Body of pancreas (tissue), 4 donors: Measurements from ENCODE around the gene CRACR2B. TPM values are rescaled to one million over a fixed set of nuclear protein-coding genes. Genes with fewer than 3 reads are reported as not detected.

ENCODE experiments used
- ATAC-seq: fragments of 150-250 bp; one replicate; pipeline ENCODE4 v1.9.1; 2016
- DNase-seq, 4 donors: peaks; one replicate each; pipeline ENCODE4 v3.0.0-alpha.2; 2019
- H3K27ac ChIP-seq, 4 donors: fragments of 200-600 bp; sonication (generic); 1 replicate in 3 of 4; 2 replicates in 1 of 4; pipeline versions ENCODE4 v1.5.1 to v1.6.1; 2016 to 2019; ENCODE audit warnings: mild to moderate bottlenecking in 1 of 4, mixed read lengths in 1 of 4, moderate library complexity in 1 of 4
- H3K27me3 ChIP-seq, 2 donors: fragments of 200-600 bp; sonication (generic); one replicate each; pipeline ENCODE4 v1.6.0; 2016; ENCODE audit warnings: mild to moderate bottlenecking in 1 of 2
- H3K36me3 ChIP-seq, 2 donors: fragments of 200-600 bp; sonication (generic); replicated peaks in 1 of 2; 2 replicates each; pipeline ENCODE4 v1.5.1; 2016; ENCODE audit warnings: low read depth in 2 of 2; ENCODE audit not compliant: insufficient read depth in 1 of 2
- H3K4me1 ChIP-seq: fragments of 200-600 bp; sonication (generic); one replicate; pipeline ENCODE4 v1.6.0; 2016
- H3K4me3 ChIP-seq, 2 donors: fragments of 200-600 bp; sonication (generic); 1 replicate in 1 of 2; 2 replicates in 1 of 2; pipeline ENCODE4 v1.5.1; 2016 to 2019
- H3K9me3 ChIP-seq, 3 donors: fragments of 200-600 bp; sonication (generic); 1 replicate in 2 of 3; 2 replicates in 1 of 3; pipeline ENCODE4 v1.5.1; 2016
- CTCF ChIP-seq, 7 experiments: fragments of 450-650 bp in 4 of 7; fragments of 200-600 bp in 3 of 7; sonication (generic) in 3 of 7; IDR thresholded peaks; one replicate each; pipeline ENCODE4 v1.5.1; 2016 to 2019; ENCODE audit warnings: antibody characterized with exemption in 7 of 7
- POLR2A ChIP-seq, 3 donors: fragments of 450-650 bp; IDR thresholded peaks; one replicate each; pipeline ENCODE4 v1.6.1; 2016; ENCODE audit warnings: antibody characterized with exemption in 3 of 3, mild to moderate bottlenecking in 2 of 3
- WGBS, 2 donors: methylation state at CpG; one replicate each; pipeline ENCODE4 v1.1.5; 2017; 5-methylcytosine and 5-hydroxymethylcytosine counted together
- intact Hi-C: fragments of 100-400 bp; cut with DNase I; formaldehyde crosslinking; loops from one replicate; pipeline ENCODE4 v1.15.1; 2023
- total RNA-seq, 2 donors: library from RNA; depleted of rRNA; stranded (reverse); fragments of >200 nt; gene quantifications; one replicate each; pipeline ENCODE4 v1.1.0, GENCODE V29; 2016

The CRACR2B gene
- total RNA-seq, 2 donors from 2014 or later: 134 to 368 TPM

GRCh38 chr11:836274-836673 lies 8.6 kb downstream of the CRACR2B start:
- H3K9me3 ChIP-seq: no peaks in the 10 kb centered on the region
- no peak for TF ChIP-seq POLR2A (IDR thresholded peaks at IDR 0.05)
- TF ChIP-seq CTCF (IDR thresholded peaks at IDR 0.05): peak in 1 of 7 experiments; percentile 5
- intact Hi-C loops: no loop called here
- H3K27ac ChIP-seq: peak overlapping the region; percentile 45 to 99 (median 98)
- 79% methylated on average over 11 of the region's 14 CpGs; no CpG with 5 or more reads in 1 of the 2 donors for WGBS, 2 donors
- peaks cover 0 to 20% of the 10 kb centered on the region in 2 donors for H3K36me3 ChIP-seq
- no peaks in the 10 kb centered on the region for H3K27me3 ChIP-seq
- H3K4me3 ChIP-seq: no peak overlapping the region
- ATAC-seq (no peak), DNase-seq (no peak)
- H3K4me1 ChIP-seq: peaks cover 86% of the 10 kb centered on the region

GRCh38 chr11:836700-837099 lies 9.0 kb downstream of the CRACR2B start:
- H3K36me3 ChIP-seq: peaks cover 0 to 20% of the 10 kb centered on the region in 2 donors
- H3K4me1 ChIP-seq: peaks cover 85% of the 10 kb centered on the region
- H3K4me3 ChIP-seq: no peak overlapping the region
- ATAC-seq (no peak), DNase-seq (no peak)
- no peaks in the 10 kb centered on the region for H3K27me3 ChIP-seq
- no peaks in the 10 kb centered on the region for H3K9me3 ChIP-seq
- WGBS, 2 donors: 72 to 93% methylated on average over 6 to 9 of the region's 9 CpGs
- H3K27ac ChIP-seq: peak overlapping the region; percentile 41 to 99 (median 98)
- intact Hi-C loops: no loop called here
- TF ChIP-seq CTCF (IDR thresholded peaks at IDR 0.05): no peak

GRCh38 chr11:837189-837989 lies 9.7 kb downstream of the CRACR2B start:
- H3K4me1 ChIP-seq: peaks cover 78% of the 10 kb centered on the region
- no peaks in the 10 kb centered on the region for H3K27me3 ChIP-seq
- intact Hi-C loops: no loop called here
- no peaks in the 10 kb centered on the region for H3K9me3 ChIP-seq
- ATAC-seq (no peak), DNase-seq (no peak)
- no peak for TF ChIP-seq POLR2A (IDR thresholded peaks at IDR 0.05)
- no peak for TF ChIP-seq CTCF (IDR thresholded peaks at IDR 0.05)
- H3K4me3 ChIP-seq: no peak overlapping the region
- H3K36me3 ChIP-seq: peaks cover 0 to 20% of the 10 kb centered on the region in 2 donors
- peak overlapping the region; percentile 41 to 99 (median 98) for H3K27ac ChIP-seq
- WGBS, 2 donors: 82% methylated on average over 11 to 22 of the region's 22 CpGs

- H3K9me3 ChIP-seq: no peaks in the 10 kb centered on the region
- H3K36me3 ChIP-seq: peaks cover 0 to 20% of the 10 kb centered on the region in 2 donors
- peaks cover 76% of the 10 kb centered on the region for H3K4me1 ChIP-seq
- TF ChIP-seq POLR2A (IDR thresholded peaks at IDR 0.05) (no peak), CTCF (IDR thresholded peaks at IDR 0.05) (no peak)
- no peaks in the 10 kb centered on the region for H3K27me3 ChIP-seq
- DNase-seq (no peak), ATAC-seq (no peak)
- H3K27ac ChIP-seq: peak overlapping the region in 3 of 4 donors; percentile 44 to 99 (median 99)
- no peak overlapping the region for H3K4me3 ChIP-seq
- WGBS, 2 donors: 70 to 87% methylated on average over 4 to 8 of the region's 8 CpGs
- intact Hi-C loops: no loop called here
These were observed 10.2 kb downstream of the CRACR2B start for GRCh38 chr11:837990-838307.
